Neural crest cell (in vitro differentiated cells): Measurements from ENCODE around the gene LIMS2. TPM values are rescaled to one million over a fixed set of nuclear protein-coding genes. Genes with fewer than 3 reads are reported as not detected.

Experiments used
- DNase-seq: peaks from one replicate; pipeline ENCODE4 v3.0.0; 2021; ENCODE audit warnings: low read depth, mixed read lengths, low spot score
- H3K27ac Mint-ChIP-seq: one replicate; pipeline ENCODE4 v1.8.0; 2021; ENCODE audit warnings: mild to moderate bottlenecking, mixed read lengths; ENCODE audit not compliant: unreplicated experiment
- H3K27me3 Mint-ChIP-seq: 2 replicates; pipeline ENCODE4 v1.8.0; 2021; ENCODE audit warnings: low read depth, mild to moderate bottlenecking, mixed read lengths
- H3K36me3 Mint-ChIP-seq: 2 replicates; pipeline ENCODE4 v1.8.0; 2021; ENCODE audit warnings: low read depth, mild to moderate bottlenecking, mixed read lengths
- H3K4me1 Mint-ChIP-seq: 2 replicates; pipeline ENCODE4 v1.8.0; 2021; ENCODE audit warnings: mixed read lengths
- H3K4me3 Mint-ChIP-seq: one replicate; pipeline ENCODE4 v1.8.0; 2021; ENCODE audit warnings: mild to moderate bottlenecking, mixed read lengths
- H3K9me3 Mint-ChIP-seq: 2 replicates; pipeline ENCODE4 v1.8.0; 2021; ENCODE audit warnings: mixed read lengths
- total RNA-seq: library from RNA; stranded (reverse); gene quantifications from 2 replicates; pipeline ENCODE4 v1.2.1, GENCODE V29; 2021
- TF ChIP-seq, protein P1 (sequence below): fragments of 200-600 bp; sonication (generic); conservative IDR thresholded peaks from 2 replicates; pipeline ENCODE4 v1.5.0; 2021; ENCODE audit warnings: antibody characterized with exemption, mild to moderate bottlenecking

The LIMS2 gene
- total RNA-seq, 1 donor from 2014 or later = 7.6 TPM

DNA sequence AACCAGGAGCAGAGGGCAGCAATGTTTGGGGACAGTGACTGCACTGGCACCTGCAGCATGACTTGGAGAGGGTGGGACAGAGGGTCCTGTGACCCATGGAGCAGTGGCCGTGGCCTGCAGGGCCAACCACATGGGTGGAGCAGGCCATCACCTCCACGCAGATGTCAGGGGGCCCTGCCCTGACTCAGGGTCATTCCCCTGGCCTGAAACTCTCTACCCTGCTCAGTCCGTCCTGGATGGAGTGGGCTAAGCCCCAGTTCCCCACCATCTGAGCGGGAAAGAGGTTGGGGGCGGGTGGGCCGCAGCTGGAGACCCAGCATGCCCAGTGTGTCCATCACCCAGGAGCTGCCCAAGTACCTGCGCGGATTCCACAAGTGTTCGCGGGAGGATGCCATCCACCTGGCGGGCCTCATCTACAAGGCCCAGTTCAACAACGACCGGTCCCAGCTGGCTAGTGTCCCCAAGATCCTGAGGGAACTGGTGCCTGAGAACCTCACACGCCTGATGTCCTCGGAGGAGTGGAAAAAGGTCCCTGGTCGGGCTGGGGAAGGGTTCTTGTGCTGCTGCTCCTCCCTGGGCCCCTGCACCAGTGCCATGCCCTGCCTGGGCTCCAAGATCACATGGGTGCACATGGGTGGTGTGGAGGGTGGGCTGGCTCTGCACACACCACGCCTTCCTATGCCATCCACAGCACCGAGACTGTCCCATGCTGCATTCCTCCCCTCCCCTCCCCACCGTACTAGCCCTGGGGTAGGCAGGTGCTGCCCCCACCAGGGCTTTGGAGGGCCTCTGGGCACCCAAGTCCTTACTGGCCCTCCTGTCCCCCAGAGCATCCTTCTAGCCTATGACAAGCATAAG is 39.7 kb downstream of the LIMS2 start:
- DNase-seq = no peak
- Mint-ChIP-seq H3K9me3 (no peaks in the 10 kb centered on the region), H3K4me1 (peaks cover 13% of the 10 kb centered on the region), H3K36me3 (no peaks in the 10 kb centered on the region), H3K27me3 (no peaks in the 10 kb centered on the region), H3K27ac (no peak overlapping the region), H3K4me3 (no peak overlapping the region)
- TF ChIP-seq, protein P1, sequence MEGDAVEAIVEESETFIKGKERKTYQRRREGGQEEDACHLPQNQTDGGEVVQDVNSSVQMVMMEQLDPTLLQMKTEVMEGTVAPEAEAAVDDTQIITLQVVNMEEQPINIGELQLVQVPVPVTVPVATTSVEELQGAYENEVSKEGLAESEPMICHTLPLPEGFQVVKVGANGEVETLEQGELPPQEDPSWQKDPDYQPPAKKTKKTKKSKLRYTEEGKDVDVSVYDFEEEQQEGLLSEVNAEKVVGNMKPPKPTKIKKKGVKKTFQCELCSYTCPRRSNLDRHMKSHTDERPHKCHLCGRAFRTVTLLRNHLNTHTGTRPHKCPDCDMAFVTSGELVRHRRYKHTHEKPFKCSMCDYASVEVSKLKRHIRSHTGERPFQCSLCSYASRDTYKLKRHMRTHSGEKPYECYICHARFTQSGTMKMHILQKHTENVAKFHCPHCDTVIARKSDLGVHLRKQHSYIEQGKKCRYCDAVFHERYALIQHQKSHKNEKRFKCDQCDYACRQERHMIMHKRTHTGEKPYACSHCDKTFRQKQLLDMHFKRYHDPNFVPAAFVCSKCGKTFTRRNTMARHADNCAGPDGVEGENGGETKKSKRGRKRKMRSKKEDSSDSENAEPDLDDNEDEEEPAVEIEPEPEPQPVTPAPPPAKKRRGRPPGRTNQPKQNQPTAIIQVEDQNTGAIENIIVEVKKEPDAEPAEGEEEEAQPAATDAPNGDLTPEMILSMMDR = no peak

DNA sequence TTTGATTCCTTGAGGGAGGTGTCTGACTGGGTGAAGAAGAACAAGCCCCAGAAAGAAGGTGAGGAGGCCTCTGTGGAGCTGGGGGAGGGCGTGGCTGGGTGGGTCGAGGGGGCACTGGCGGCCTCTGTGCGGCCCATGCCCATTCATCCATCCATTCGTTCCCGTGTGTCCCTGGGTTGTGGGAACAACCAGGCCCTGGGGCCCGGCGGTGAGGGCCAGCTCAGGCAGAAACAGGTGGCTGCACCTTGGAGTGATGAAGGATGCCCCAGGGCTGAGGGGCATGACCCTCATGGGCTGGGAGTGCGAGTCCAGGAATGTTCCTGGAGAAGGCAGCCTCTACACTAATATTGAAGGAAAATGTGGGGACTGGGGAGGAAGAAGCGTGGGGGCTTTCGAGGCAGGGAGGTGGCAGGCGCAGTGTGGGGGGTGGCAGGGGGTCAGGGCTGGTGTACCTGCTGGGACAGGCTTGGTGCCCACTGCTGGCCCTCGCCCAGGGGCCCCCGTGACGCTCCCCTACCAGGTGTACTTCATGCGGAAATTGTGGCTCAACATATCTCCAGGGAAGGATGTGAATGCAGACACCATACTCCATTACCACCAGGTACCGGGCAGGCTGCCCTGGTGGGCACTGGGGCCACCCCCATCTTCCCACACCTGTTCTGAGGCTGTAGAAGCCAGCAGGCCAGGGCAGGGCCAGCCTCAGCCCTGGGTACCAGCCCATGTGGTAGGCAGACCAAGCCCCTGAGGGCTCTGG is 40.5 kb downstream of the LIMS2 start:
- no peak for DNase-seq
- Mint-ChIP-seq H3K9me3 (no peaks in the 10 kb centered on the region), H3K27ac (no peak overlapping the region), H3K36me3 (no peaks in the 10 kb centered on the region), H3K27me3 (no peaks in the 10 kb centered on the region), H3K4me1 (peaks cover 13% of the 10 kb centered on the region), H3K4me3 (no peak overlapping the region)
- TF ChIP-seq, protein P1 = no peak

DNA sequence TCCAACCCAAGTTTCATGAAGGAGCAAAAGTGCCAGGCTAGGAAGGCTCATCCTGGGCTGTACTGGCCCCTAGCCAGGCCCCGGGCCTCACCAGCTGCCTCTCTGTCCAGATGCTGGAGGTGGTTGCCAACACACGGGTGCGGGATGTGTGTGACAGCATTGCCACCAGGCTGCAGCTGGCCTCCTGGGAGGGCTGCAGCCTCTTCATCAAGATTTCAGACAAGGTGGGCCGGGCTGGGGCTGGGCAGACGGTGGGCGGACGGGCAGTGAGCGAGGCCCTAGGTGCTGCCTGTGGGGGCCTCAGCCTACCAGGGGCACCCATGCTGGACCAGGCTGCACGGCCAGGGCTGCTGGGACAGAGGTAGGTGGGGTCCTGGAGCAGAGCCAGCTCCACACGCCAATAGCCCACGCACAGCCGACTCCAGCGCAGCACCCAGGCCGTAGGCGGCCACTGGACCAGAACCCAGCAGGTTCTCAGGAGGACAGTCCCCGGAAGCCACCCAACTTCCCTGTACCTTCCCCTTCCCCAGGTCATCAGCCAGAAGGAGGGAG is 41.2 kb downstream of the LIMS2 start:
- no peak overlapping the region for H3K4me3 Mint-ChIP-seq
- H3K36me3 Mint-ChIP-seq = no peaks in the 10 kb centered on the region
- TF ChIP-seq, protein P1 = no peak
- peak overlapping the region; percentile 78 for H3K27ac Mint-ChIP-seq
- H3K27me3 Mint-ChIP-seq = no peaks in the 10 kb centered on the region
- H3K9me3 Mint-ChIP-seq = no peaks in the 10 kb centered on the region
- DNase-seq = no peak
- peaks cover 13% of the 10 kb centered on the region for H3K4me1 Mint-ChIP-seq

DNA sequence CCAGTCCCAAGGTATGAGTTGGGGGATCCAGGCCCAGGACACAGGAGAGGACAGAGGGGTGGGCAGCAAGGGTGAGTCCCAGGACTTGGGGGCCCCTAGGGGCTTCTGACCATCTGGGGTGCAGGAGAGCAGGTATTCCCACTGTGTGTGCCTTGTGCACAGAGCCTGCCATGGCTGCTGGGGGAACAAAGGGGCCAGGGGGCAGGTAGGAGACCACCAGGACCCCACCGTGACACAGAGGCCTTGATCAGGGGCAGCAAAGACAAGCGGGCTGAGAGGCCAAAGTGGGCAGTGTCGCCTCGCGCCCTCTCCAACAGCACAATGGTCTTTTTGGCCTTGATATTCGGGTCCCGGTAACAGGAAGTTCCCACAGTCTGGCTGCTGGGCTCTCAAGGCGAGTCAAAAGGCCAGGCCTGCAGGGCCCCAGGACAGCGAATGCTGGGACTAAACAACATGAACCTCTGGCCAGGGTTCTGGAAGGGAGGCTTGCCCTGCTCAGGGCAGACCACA is 41.7 kb downstream of the LIMS2 start:
- Mint-ChIP-seq H3K9me3 (no peaks in the 10 kb centered on the region), H3K4me3 (no peak overlapping the region), H3K27ac (peak overlapping the region; percentile 78), H3K27me3 (no peaks in the 10 kb centered on the region), H3K36me3 (no peaks in the 10 kb centered on the region), H3K4me1 (peaks cover 13% of the 10 kb centered on the region)
- no peak for DNase-seq
- TF ChIP-seq, protein P1 = no peak

GRCh38 chr2:127632592-127633489 is 42.5 kb downstream of the LIMS2 start:
- DNase-seq = no peak
- H3K9me3 Mint-ChIP-seq = no peaks in the 10 kb centered on the region

More at GRCh38 chr2:127632592-127633489, 42.5 kb downstream of the LIMS2 start:
- H3K4me3 Mint-ChIP-seq = no peak overlapping the region
- H3K27ac Mint-ChIP-seq = no peak overlapping the region
- peaks cover 7% of the 10 kb centered on the region for H3K4me1 Mint-ChIP-seq
- no peaks in the 10 kb centered on the region for H3K27me3 Mint-ChIP-seq
- TF ChIP-seq, protein P1 = no peak
- H3K36me3 Mint-ChIP-seq = no peaks in the 10 kb centered on the region
